GM18873 (cell line): ENCODE measurements around the gene TBC1D3I.
"Not testable (repeated sequence)": the region's sequence is repeated elsewhere in the genome, so short reads cannot be mapped to it uniquely, and the experiment has no call there.

Experiments used
- ATAC-seq: cut with Tn5 transposase; IDR thresholded peaks from one replicate; pipeline ENCODE4 v1.9.1; 2021; ENCODE audit warnings: mild to moderate bottlenecking, moderate library complexity, moderate number of reproducible peaks; ENCODE audit not compliant: unreplicated experiment, low FRiP score

Gene TBC1D3I

DNA sequence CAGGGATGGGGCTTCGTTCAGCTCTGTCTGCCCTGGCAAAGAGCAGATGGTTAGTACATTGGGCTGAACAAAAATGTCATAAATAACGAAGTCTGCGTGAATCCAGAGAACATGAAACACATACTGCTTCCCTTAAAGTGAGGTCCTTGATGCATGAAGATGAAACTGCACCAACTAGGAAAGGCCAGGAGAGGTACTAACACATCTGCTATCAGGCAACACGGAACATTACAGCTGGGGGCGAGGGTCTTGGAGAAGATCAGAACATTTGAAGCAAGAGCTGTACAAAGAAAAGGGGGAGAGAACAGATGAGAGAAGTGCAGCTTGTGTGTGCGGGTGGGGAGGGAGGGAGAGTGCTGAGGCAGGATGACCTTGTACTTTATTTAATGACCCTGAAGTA is 57.0 kb downstream of the TBC1D3I start:
- ATAC-seq = not testable (repeated sequence)

DNA sequence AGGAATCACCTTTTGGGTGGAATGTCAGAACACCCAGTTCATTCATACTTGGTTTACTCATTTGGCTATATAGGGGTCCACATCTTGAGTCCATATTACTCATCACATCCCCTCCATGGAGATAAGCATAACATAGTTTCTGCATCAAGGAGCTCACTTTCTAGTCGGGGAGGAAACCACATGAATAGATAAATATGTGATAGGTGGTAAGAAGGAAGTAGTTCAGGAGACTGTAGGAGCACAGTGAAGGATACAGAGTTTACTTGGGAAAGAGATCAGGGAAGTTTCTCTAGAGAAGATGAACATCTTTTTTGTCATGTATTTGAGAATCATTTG is 57.9 kb downstream of the TBC1D3I start:
- not testable (repeated sequence) for ATAC-seq

DNA sequence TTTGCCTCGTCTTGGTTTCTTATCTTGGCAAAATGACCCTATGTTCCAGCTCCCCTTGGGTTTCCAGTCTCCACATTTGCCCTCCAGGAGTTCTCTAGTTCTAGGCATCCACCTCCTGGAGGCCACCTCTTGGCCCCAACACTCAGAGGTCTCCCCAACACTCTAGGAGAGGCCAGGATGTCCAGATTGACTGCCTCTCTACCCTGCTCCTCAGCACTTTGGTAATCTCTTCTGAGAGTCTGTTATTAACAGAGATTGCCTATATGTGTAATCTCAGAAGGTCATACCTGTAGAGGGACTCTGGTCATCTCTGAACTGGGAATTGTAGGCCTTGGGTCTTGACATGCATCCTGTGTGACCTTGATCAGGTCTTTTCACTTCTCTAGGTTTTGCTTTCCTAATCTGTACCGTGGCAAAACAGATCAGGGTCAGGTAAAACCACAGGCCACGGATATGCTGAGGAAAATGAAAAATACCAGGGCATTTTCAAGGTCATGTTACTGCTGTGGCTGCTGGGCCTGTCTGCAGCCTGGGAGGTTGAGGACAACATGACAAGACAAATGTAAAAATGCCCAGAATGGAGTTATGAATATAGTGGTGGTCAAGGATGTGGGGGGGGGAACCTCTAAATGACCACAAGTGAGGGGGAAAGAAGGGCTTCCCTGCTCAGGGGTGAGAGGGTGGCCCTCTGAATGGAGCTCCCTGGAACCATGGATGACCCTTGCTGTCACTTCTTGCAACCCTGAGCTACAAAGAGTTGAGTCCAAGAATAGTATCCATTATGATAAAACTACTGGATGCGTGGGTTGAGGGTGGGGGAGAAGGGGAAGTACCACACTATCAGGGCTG is 58.5 kb downstream of the TBC1D3I start:
- no peak for ATAC-seq

DNA sequence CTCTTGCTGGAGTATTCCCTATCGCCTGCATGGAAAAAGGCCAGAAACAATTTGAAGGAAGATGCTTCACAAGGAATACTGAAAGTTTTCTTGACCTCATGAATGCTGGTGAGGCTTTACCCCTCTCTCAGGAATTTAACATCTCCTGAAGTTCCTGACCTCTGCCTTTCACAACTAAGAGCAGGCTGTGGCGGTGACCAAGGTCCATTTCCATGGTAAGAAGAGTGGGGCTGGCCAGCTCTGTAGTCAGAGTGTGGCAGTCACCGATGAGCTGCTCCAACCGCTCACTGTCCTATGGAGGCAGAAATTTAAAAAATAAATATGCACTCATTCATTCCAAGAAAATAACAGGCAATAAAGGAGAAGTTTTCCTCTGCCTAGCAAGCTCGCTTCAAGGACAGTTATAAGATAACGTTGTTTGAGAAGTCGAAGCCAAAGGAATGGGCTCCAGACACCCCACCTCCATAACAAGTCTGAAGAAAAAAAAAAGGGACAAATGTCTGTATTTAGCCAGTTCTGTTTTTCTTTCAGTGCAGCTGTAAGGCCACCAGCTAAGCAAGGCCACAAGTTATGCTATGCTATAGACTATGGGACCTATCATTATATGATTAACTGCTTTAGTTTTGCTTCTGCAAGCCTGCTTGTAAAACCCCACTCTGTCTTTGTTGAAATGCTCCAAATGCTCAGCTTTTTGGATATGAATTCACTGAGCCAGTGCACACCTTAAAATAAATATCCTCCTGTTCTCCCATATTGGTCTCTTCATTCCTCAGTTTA is 59.5 kb downstream of the TBC1D3I start:
- no peak for ATAC-seq
